Mesendoderm (in vitro differentiated cells): ENCODE measurements around the gene C4B.
"Not testable (repeated sequence)": the region's sequence is repeated elsewhere in the genome, so short reads cannot be mapped to it uniquely, and the experiment has no call there.

ENCODE experiments used
- DNase-seq: peaks from one replicate; pipeline ENCODE4 v3.0.0; 2013
- H2AK5ac ChIP-seq: 2 replicates; pipeline ENCODE4 v1.6.1; 2013; ENCODE audit warnings: low read length, inconsistent platforms
- H2BK120ac ChIP-seq: 2 replicates; pipeline ENCODE4 v1.6.1; 2013; ENCODE audit warnings: low read depth, mild to moderate bottlenecking, low read length, moderate library complexity, mixed read lengths
- H2BK15ac ChIP-seq: replicated peaks from 2 replicates; pipeline ENCODE4 v1.6.1; 2013; ENCODE audit warnings: low read depth, mild to moderate bottlenecking, moderate library complexity
- H2BK5ac ChIP-seq: 2 replicates; pipeline ENCODE4 v1.6.1; 2013; ENCODE audit warnings: low read length, inconsistent platforms
- H3K18ac ChIP-seq: 2 replicates; pipeline ENCODE4 v1.6.1; 2013; ENCODE audit warnings: mild to moderate bottlenecking, low read length, mixed read lengths
- H3K23ac ChIP-seq: one replicate; pipeline ENCODE4 v1.6.1; 2013; ENCODE audit warnings: low read length
- H3K27ac ChIP-seq: 2 replicates; pipeline ENCODE4 v1.5.1; 2013; ENCODE audit warnings: low read depth, mild to moderate bottlenecking, inconsistent platforms, low read length, moderate library complexity
- H3K27me3 ChIP-seq: 2 replicates; pipeline ENCODE4 v1.6.1; 2013; ENCODE audit warnings: low read length, control low read depth, mild to moderate bottlenecking, inconsistent platforms; ENCODE audit not compliant: insufficient read depth, poor library complexity
- H3K36me3 ChIP-seq: 2 replicates; pipeline ENCODE4 v1.6.1; 2013; ENCODE audit warnings: low read length, inconsistent platforms; ENCODE audit not compliant: control insufficient read depth, insufficient read depth
- H3K4ac ChIP-seq: one replicate; pipeline ENCODE4 v1.6.1; 2013; ENCODE audit warnings: low read depth, mild to moderate bottlenecking, low read length, moderate library complexity
- H3K4me1 ChIP-seq: 2 replicates; pipeline ENCODE4 v1.6.1; 2013; ENCODE audit warnings: low read depth, low read length, inconsistent platforms; ENCODE audit not compliant: control insufficient read depth
- H3K4me2 ChIP-seq: 2 replicates; pipeline ENCODE4 v1.6.1; 2013; ENCODE audit warnings: low read length
- H3K4me3 ChIP-seq: 2 replicates; pipeline ENCODE4 v1.5.1; 2013; ENCODE audit warnings: mild to moderate bottlenecking, low read length
- H3K56ac ChIP-seq: one replicate; pipeline ENCODE4 v1.6.1; 2013; ENCODE audit warnings: low read length
- H3K79me1 ChIP-seq: 2 replicates; pipeline ENCODE4 v1.6.1; 2013; ENCODE audit warnings: low read length, inconsistent platforms
- H3K79me2 ChIP-seq: 2 replicates; pipeline ENCODE4 v1.6.1; 2013; ENCODE audit warnings: mild to moderate bottlenecking, low read length; ENCODE audit not compliant: control insufficient read depth, insufficient read depth
- H3K9ac ChIP-seq: 2 replicates; pipeline ENCODE4 v1.6.1; 2013; ENCODE audit warnings: low read length, inconsistent platforms
- H4K5ac ChIP-seq: one replicate; pipeline ENCODE4 v1.6.1; 2013; ENCODE audit warnings: low read length
- H4K8ac ChIP-seq: one replicate; pipeline ENCODE4 v1.6.1; 2013; ENCODE audit warnings: low read depth, mild to moderate bottlenecking, control low read depth, low read length, moderate library complexity
- WGBS: extraction: QIAGEN DNeasy Blood & Tissue Kit; methylation state at CpG from one replicate; pipeline ENCODE4 v1.1.7; 2013; ENCODE audit warnings: low lambda C conversion rate, missing lambda C conversion rate; ENCODE audit not compliant: insufficient coverage; ENCODE audit errors: extremely low coverage; 5-methylcytosine and 5-hydroxymethylcytosine counted together

The C4B gene

DNA sequence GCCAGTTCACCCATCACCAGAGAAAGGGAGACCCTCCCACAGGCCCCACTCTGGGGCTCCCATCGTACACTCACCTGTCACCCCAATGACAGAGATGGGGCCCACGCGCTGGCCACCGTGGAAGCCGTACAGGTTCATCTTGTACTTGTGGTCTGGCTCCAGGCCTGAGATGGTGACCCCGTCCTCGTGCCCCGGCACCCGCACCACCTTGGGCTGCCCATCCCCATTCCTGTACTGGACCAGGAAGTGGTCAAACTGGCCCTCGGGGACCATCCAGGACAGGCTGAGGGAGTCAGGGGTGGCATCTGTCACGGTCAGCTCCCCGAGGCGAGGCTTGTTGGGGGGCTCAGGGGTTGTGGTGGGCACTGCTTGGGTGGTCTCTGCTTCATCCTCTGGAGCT is 38.7 kb downstream of the C4B start:
- not testable (repeated sequence) for H3K4ac ChIP-seq, H3K4me3 ChIP-seq, H4K5ac ChIP-seq, H3K27me3 ChIP-seq, H3K4me1 ChIP-seq, H4K8ac ChIP-seq, H2BK120ac ChIP-seq, H3K36me3 ChIP-seq, H3K79me1 ChIP-seq, H3K56ac ChIP-seq, H3K27ac ChIP-seq, H3K4me2 ChIP-seq, DNase-seq, H2BK5ac ChIP-seq, H3K9ac ChIP-seq, H3K18ac ChIP-seq, H3K79me2 ChIP-seq, H2BK15ac ChIP-seq, H2AK5ac ChIP-seq, H3K23ac ChIP-seq
- WGBS: no CpG with 5 or more reads among the region's 13 CpGs

DNA sequence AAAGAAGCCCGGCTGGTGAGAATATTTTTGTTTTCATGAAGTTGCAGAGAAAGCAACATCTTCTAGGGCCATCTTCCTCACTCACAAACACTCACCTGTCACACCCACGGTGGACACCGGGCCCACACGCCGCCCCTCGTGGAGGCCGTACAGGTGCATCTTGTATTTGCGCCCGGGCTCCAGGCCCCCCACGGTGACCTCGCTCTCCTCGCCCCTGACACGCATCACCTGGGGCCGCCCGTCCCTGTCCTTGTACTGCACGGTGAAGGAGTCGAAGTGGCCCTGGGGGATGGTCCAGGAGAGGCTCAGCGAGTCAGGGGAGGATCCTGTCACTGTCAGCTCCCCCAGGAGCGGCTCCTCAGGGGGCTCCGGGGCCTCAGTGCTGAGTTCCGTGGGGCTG is 41.2 kb downstream of the C4B start:
- not testable (repeated sequence) for H3K4ac ChIP-seq, DNase-seq, H2BK120ac ChIP-seq, H2BK15ac ChIP-seq, H3K27me3 ChIP-seq, H3K23ac ChIP-seq, H3K56ac ChIP-seq, H3K27ac ChIP-seq, H3K79me1 ChIP-seq, H4K5ac ChIP-seq, H3K4me2 ChIP-seq, H2AK5ac ChIP-seq, H3K9ac ChIP-seq, H3K79me2 ChIP-seq, H3K18ac ChIP-seq, H3K4me3 ChIP-seq, H3K4me1 ChIP-seq, H3K36me3 ChIP-seq, H2BK5ac ChIP-seq, H4K8ac ChIP-seq
- WGBS: no CpG with 5 or more reads among the region's 21 CpGs

GRCh38 chr6:32056254-32056653 is 41.7 kb downstream of the C4B start:
- Histone ChIP-seq H3K27me3 (no peaks in the 10 kb centered on the region), H4K5ac (no peak overlapping the region), H3K27ac (no peak overlapping the region), H3K4me3 (no peak overlapping the region), H3K23ac (no peak overlapping the region), H2AK5ac (no peak overlapping the region), H3K79me1 (no peaks in the 10 kb centered on the region), H2BK15ac (no peak overlapping the region), H3K4me1 (no peaks in the 10 kb centered on the region), H3K36me3 (no peaks in the 10 kb centered on the region), H3K56ac (no peak overlapping the region), H3K4me2 (no peak overlapping the region), H3K9ac (no peak overlapping the region), H2BK120ac (no peak overlapping the region), H3K79me2 (no peaks in the 10 kb centered on the region), H2BK5ac (no peak overlapping the region), H3K4ac (no peak overlapping the region), H3K18ac (no peak overlapping the region), H4K8ac (no peak overlapping the region)
- no peak for DNase-seq
- WGBS: no CpG with 5 or more reads among the region's 7 CpGs

- no peak overlapping the region for H2BK5ac ChIP-seq
- no peak overlapping the region for H3K56ac ChIP-seq
- H4K5ac ChIP-seq: no peak overlapping the region
- H4K8ac ChIP-seq: no peak overlapping the region
- no peaks in the 10 kb centered on the region for H3K36me3 ChIP-seq
- no peak overlapping the region for H3K4me3 ChIP-seq
- no peaks in the 10 kb centered on the region for H3K79me2 ChIP-seq
- no peak overlapping the region for H3K27ac ChIP-seq
- no peak overlapping the region for H3K4ac ChIP-seq
- H3K27me3 ChIP-seq: no peaks in the 10 kb centered on the region
- no peak for DNase-seq
- H3K18ac ChIP-seq: no peak overlapping the region
- H3K4me1 ChIP-seq: no peaks in the 10 kb centered on the region
- H2BK120ac ChIP-seq: no peak overlapping the region
- no CpG with 5 or more reads among the region's 17 CpGs for WGBS
- no peaks in the 10 kb centered on the region for H3K79me1 ChIP-seq
- no peak overlapping the region for H2AK5ac ChIP-seq
- no peak overlapping the region for H3K4me2 ChIP-seq
- H3K9ac ChIP-seq: no peak overlapping the region
- H3K23ac ChIP-seq: no peak overlapping the region
- H2BK15ac ChIP-seq: no peak overlapping the region
Observed at GRCh38 chr6:32057966-32058365, 43.4 kb downstream of the C4B start.

DNA sequence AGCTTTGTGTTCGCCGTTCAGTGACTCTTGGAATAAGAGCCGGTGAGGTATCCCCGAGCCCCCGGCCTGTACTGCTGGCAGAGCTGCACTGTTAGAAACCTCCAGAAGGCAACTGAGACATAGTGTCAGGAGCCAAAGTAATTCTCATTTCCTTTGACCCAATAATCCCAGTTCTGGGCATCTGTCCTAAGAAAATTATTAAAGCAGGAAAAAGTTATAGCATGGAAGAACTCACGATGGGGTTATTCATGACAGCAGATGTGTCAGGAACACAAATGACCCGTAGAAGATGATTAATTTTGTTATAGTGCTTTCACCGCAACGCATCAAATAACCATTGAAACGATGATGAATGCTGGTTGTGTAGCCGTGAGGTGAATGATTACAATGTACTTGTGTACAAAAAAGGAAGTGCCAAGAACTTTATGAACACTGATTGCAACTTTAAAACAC is 43.9 kb downstream of the C4B start:
- H3K4me1 ChIP-seq: no peaks in the 10 kb centered on the region
- no peaks in the 10 kb centered on the region for H3K27me3 ChIP-seq
- no peaks in the 10 kb centered on the region for H3K79me2 ChIP-seq
- H3K27ac ChIP-seq: no peak overlapping the region
- H3K56ac ChIP-seq: no peak overlapping the region
- no peak overlapping the region for H4K5ac ChIP-seq
- no peak overlapping the region for H3K4ac ChIP-seq
- no peak overlapping the region for H3K23ac ChIP-seq
- no peaks in the 10 kb centered on the region for H3K36me3 ChIP-seq
- no peaks in the 10 kb centered on the region for H3K79me1 ChIP-seq
- no peak overlapping the region for H4K8ac ChIP-seq
- H3K4me3 ChIP-seq: no peak overlapping the region
- no peak overlapping the region for H3K18ac ChIP-seq
- no peak overlapping the region for H2BK120ac ChIP-seq
- no peak for DNase-seq
- no peak overlapping the region for H2BK5ac ChIP-seq
- WGBS: no CpG with 5 or more reads among the region's 11 CpGs
- no peak overlapping the region for H3K9ac ChIP-seq
- no peak overlapping the region for H2BK15ac ChIP-seq
- no peak overlapping the region for H3K4me2 ChIP-seq
- H2AK5ac ChIP-seq: no peak overlapping the region

DNA sequence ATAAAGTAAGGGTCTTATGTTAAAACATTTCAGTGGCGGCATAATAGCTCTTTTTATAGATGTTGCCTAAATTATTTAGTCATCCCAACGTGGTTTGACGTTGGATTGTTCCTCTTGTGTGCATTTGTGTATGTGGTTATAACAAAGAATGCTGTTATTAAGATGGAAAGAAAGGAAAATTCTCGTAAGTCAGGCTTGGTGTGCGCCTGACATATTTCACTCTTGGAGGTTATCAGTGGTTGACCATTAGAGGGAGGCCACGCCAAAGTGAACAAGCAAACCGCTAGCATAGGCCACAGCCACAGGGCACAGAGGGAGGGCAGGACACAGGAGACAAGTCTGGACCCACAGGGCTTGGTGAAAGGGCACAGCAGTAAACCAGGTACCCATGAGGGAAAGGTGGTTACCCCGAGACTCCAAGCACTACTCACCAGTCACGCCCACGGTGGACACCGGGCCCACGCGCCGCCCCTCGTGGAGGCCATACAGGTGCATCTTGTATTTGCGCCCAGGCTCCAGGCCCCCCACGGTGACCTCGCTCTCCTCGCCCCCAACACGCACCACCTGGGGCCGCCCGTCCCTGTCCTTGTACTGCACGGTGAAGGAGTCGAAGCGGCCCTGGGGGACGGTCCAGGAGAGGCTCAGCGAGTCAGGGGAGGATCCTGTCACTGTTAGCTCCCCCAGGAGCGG is 46.5 kb downstream of the C4B start:
- H4K5ac ChIP-seq: no peak overlapping the region
- H3K4me2 ChIP-seq: no peak overlapping the region
- no peak overlapping the region for H3K23ac ChIP-seq
- H2BK5ac ChIP-seq: no peak overlapping the region
- no peaks in the 10 kb centered on the region for H3K36me3 ChIP-seq
- DNase-seq: no peak
- H3K27ac ChIP-seq: no peak overlapping the region
- no peak overlapping the region for H3K4me3 ChIP-seq
- H3K4me1 ChIP-seq: no peaks in the 10 kb centered on the region
- H2BK120ac ChIP-seq: no peak overlapping the region
- no peaks in the 10 kb centered on the region for H3K27me3 ChIP-seq
- no CpG with 5 or more reads among the region's 28 CpGs for WGBS
- H3K18ac ChIP-seq: no peak overlapping the region
- no peak overlapping the region for H2BK15ac ChIP-seq
- no peak overlapping the region for H2AK5ac ChIP-seq
- no peak overlapping the region for H3K9ac ChIP-seq
- H3K4ac ChIP-seq: no peak overlapping the region
- H4K8ac ChIP-seq: no peak overlapping the region
- H3K56ac ChIP-seq: no peak overlapping the region
- no peaks in the 10 kb centered on the region for H3K79me2 ChIP-seq
- no peaks in the 10 kb centered on the region for H3K79me1 ChIP-seq
